ENCODE results near the gene CCDC90B.

DNA sequence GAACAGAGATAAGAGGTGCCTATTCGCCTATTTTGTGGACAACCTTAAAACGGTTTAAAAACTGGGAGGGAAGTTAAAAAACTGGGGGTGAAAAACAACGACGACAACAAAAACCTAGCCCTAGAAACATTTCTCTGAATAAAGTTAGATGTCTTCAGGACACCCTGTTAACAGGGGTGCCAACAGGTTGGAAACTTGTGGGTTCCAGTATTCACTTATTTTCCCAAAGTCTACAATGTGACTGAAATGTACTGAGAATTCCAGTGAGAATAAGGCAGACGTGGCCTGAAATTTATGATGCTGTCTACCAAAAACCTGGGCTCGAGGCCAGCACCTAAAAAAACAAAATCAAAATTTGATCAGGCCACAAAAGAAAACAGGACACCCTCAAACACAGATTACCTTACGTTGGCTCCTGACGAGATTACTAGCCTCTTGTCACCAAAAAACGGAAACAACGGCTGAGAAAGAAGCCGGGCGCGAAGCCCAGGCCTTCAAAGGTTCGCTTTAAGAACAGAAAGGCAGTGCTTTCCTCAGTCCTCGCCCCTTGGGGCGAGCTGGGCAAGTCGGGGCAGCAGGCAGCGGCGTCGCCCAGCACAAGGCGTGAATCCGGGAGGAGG lies 906 bp downstream of the CCDC90B start:
- TF ChIP-seq CTCF (IDR thresholded peaks at IDR 0.05), result no peak
- no peak for TF ChIP-seq MAX (CRISPR knock-in tag; IDR thresholded peaks at IDR 0.05)
- TF ChIP-seq NFE2L1 (CRISPR knock-in tag; IDR thresholded peaks at IDR 0.05), result no peak
- no peak for TF ChIP-seq FOXP1 (CRISPR knock-in tag; IDR thresholded peaks at IDR 0.05; ENCODE audit: borderline replicate concordance)
- no peak for TF ChIP-seq NR3C1 (CRISPR knock-in tag; conservative IDR thresholded peaks at IDR 0.05; ENCODE audit: low read depth)

All from WTC11 (cell line).